Measurements from ENCODE around the gene HOXA4. TPM values are rescaled to one million over a fixed set of nuclear protein-coding genes. Genes with fewer than 3 reads are reported as not detected.

The HOXA4 gene
- total and polyA plus RNA-seq, 2 of the 4 experiments (the other 2 are of a cell fraction): 0.36 to 8.0 TPM

GRCh38 chr7:27111751-27112277, 18.7 kb downstream of the HOXA4 start:
- Histone ChIP-seq H2AFZ (replicated peaks; ENCODE audit: low read length, poor library complexity) (no peak overlapping the region), H3K18ac (ENCODE audit: low read depth, low read length) (peak overlapping the region; percentile 68), H4K20me1 (ENCODE audit: insufficient read depth, low read length) (peaks cover 16% of the 10 kb centered on the region), H3K4me2 (ENCODE audit: low read depth, low read length) (peak overlapping the region; percentile 98), H2AK5ac (ENCODE audit: low read depth, low read length) (peak overlapping the region; percentile 45; the same call in 1 of the 2 replicates), H3K27me3 (ENCODE audit: control insufficient read depth, insufficient read depth, low read length) (no peaks in the 10 kb centered on the region), H3K14ac (replicated peaks; ENCODE audit: low read depth, low read length) (peak overlapping the region; percentile 80; the same call in 1 of the 2 replicates), H4K5ac (ENCODE audit: low read depth, low read length) (peak overlapping the region; percentile 58), H3K36me3 (ENCODE audit: control insufficient read depth, insufficient read depth, low read length) (peaks cover 12% of the 10 kb centered on the region; the same call in 1 of the 2 replicates), H3K4me3 (ENCODE audit: insufficient read depth, low read depth, low read length) (no peak overlapping the region), H2BK120ac (ENCODE audit: low read depth, low read length) (peak overlapping the region; percentile 67), H4K91ac (ENCODE audit: insufficient read depth, low read depth, low read length) (peak overlapping the region; percentile 68), H3K23ac (ENCODE audit: low read depth, low read length) (peak overlapping the region; percentile 92), H3K4ac (ENCODE audit: low read depth, low read length) (peak overlapping the region; percentile 85), H2BK5ac (ENCODE audit: low read depth, low read length, poor library complexity, severe bottlenecking) (peak overlapping the region; percentile 92), H3K56ac (ENCODE audit: extremely low read depth, insufficient read depth, low read length) (peak overlapping the region; percentile 40; the same call in 1 of the 2 replicates), H2BK20ac (ENCODE audit: low read depth, low read length) (peak overlapping the region; percentile 54), H3K9me3 (ENCODE audit: control insufficient read depth, insufficient read depth, low read length) (no peaks in the 10 kb centered on the region), H2BK15ac (ENCODE audit: low read depth, low read length) (peak overlapping the region; percentile 45; the same call in 2 of the 3 replicates), H3K79me1 (ENCODE audit: low read depth in 1 of 2, low read length in 2 of 2) (peaks cover 0 to 34% of the 10 kb centered on the region in 2 experiments; a peak in 2 of 4 replicates), H4K8ac (ENCODE audit: low read depth in 2 of 2, low read length in 2 of 2) (peak overlapping the region; percentile 2 to 47; a peak in 3 of 4 replicates), H3K27ac (ENCODE audit: insufficient read depth, low read length) (peak overlapping the region; percentile 98), H2AK9ac (replicated peaks; ENCODE audit: low read depth, low read length, poor library complexity) (no peak overlapping the region), H3K9me1 (ENCODE audit: insufficient read depth, low read length) (peaks cover 13% of the 10 kb centered on the region; the same call in 1 of the 2 replicates), H3K9ac (ENCODE audit: low read depth, low read length) (peak overlapping the region; percentile 95), H3K4me1 (ENCODE audit: control insufficient read depth, insufficient read depth, low read length) (peaks cover 27% of the 10 kb centered on the region)
- ChIA-PET POLR2A (ENCODE audit: unreplicated experiment) (interaction anchor here (1.1 kb wide), 1 partner anchor 12 kb away, joined by 3 read pairs; no protein-coding TSS in a partner anchor), CTCF (interaction anchor here (1.4 kb wide), 1 partner anchor 413 kb away, joined by 3 read pairs; no protein-coding TSS in a partner anchor)
- no CpG with 5 or more reads among the region's 4 CpGs for WGBS, 2 experiments (ENCODE audit: extremely low coverage in 2 of 2, insufficient read length in 1 of 2)
- in situ Hi-C loops (cut with MboI; ENCODE audit: low sequenced_read_pairs) (no loop called here), dilution Hi-C loops (cut with HindIII; ENCODE audit: low sequenced_read_pairs, unreplicated experiment) (no loop called here), intact Hi-C loops (cut with micrococcal nuclease) (no loop called here)
- ATAC-seq (ENCODE audit: low read depth): no peak
- BruUV-seq (replicated peaks): no TSS peak
- TF ChIP-seq CTCF (conservative IDR thresholded peaks at IDR 0.05; ENCODE audit: low read depth, low read length) (no peak), BHLHE40 (IDR thresholded peaks at IDR 0.05; ENCODE audit: low read depth, low read length) (no peak)
- peak; percentile 39 for DNase-seq

Measured in IMR-90 (cell line).